HG03439 (cell line): ENCODE results near the gene NLRP11.
"Not testable (repeated sequence)": the region's sequence is repeated elsewhere in the genome, so short reads cannot be mapped to it uniquely, and the experiment has no call there.

Experiments
- ATAC-seq: cut with Tn5 transposase; IDR thresholded peaks from one replicate; pipeline ENCODE4 v1.9.1; 2021; ENCODE audit warnings: mild to moderate bottlenecking, moderate library complexity; ENCODE audit not compliant: unreplicated experiment

Gene NLRP11

DNA sequence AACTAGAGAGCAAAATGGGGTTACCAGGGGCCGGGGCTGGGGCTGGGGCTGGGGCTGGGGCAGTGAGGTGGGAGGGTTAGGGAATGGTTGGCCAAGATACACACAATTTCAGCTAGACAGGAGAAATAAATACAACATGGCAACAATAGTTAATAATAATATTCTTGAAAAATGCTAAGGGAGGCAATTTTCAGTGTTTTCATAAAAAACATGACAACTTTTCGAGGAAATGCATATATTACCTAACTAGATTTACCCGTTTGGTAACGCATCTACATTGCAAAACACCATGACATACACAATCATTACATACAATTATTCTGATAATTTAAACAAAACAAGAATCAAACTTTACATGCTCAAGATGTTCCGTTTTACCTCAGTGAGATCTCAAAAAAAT, 50.7 kb downstream of the NLRP11 start:
- no peak for ATAC-seq

DNA sequence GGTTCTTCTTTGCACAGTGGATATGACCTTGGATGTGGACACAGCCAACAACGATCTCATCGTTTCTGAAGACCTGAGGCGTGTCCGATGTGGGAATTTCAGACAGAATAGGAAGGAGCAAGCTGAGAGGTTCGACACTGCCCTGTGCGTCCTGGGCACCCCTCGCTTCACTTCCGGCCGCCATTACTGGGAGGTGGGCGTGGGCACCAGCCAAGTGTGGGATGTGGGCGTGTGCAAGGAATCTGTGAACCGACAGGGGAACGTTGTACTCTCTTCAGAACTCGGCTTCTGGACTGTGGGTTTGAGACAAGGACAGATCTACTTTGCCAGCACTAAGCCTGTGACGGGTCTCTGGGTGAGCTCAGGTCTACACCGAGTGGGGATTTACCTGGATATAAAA, 53.5 kb downstream of the NLRP11 start:
- ATAC-seq = no peak

DNA sequence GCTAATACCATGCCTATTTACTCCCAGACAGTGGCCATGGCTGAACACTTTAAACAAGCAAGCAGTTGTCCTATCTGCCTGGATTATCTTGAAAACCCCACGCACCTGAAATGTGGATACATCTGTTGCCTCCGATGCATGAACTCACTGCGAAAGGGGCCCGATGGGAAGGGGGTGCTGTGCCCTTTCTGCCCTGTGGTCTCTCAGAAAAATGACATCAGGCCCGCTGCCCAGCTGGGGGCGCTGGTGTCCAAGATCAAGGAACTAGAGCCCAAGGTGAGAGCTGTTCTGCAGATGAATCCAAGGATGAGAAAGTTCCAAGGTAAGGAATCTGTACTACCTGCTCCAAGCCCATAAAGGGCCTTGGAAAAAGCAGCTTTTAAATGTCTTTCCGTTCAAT, 54.3 kb downstream of the NLRP11 start:
- ATAC-seq = no peak

DNA sequence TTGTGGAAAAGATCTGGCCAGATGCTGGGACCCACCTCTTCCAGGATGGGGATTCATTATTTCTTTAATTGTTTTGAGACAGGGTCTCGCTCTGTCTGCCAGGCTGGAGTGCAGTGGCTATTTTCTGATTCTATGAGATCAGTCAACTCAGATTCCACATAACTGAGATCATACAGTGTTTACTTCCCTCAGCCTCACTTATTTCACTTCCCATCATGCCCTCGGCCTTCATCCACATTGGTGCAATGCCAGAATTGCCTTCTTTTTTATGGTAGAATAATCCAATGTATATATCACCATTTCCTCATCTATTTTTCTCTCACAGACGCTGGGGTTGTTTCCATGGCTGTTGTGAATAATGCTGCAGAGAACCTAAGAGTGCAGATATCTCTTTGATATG, 62.2 kb downstream of the NLRP11 start:
- ATAC-seq = not testable (repeated sequence)

DNA sequence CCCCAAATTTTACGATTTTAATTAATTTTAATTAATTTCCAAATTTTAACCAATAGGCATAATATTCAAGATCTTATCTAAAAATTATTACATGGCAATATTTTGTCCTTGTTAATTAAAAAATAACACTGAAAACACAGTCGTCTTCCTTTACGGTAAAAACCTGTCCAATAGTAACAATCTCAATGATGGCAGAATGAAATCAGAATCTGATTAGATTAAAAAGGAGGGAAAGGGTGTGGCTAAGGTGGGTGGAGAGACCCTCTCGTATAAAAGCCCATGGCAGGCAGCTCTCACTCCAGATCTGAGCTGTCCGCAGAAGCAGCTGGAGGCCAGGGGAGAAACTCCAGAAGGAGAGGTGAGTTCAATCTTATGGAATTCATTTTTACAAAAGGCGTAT, 63.0 kb downstream of the NLRP11 start, which contains the start of gene RFPL4AL1:
Gene RFPL4AL1 (plus strand): TSS at position 301 of the 400 bp plus-strand sequence. CDS start 2,687 bp downstream, outside the sequence.
- not testable (repeated sequence) for ATAC-seq

DNA sequence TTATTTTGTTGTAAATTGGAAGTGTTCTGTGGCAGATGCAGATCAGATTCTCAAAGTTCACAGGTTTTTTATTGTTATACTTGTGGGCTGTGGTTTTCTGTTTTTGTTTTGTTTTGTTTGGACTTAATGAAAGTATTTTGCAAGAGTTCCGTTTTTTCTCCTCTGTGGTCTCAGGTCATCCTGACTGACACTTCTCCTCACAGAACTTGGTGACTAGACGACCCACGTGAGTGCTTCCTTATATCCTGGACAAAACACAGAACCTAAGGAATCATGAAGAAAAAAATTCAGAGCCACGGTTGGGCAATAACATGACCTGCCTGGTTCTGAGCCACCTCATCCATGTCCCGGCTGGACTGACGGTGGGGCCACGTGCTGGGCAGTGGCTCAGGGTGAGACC, 65.3 kb downstream of the NLRP11 start:
- no peak for ATAC-seq

DNA sequence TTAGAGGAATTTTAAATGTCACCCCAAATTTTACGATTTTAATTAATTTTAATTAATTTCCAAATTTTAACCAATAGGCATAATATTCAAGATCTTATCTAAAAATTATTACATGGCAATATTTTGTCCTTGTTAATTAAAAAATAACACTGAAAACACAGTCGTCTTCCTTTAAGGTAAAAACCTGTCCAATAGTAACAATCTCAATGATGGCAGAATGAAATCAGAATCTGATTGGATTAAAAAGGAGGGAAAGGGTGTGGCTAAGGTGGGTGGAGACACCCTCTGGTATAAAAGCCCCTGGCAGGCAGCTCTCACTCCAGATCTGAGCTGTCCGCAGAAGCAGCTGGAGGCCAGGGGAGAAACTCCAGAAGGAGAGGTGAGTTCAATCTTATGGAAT, 73.0 kb downstream of the NLRP11 start, which contains the start of gene RFPL4A:
Gene RFPL4A (plus strand): TSS at position 301 of the 400 bp plus-strand sequence. CDS start 2,704 bp downstream, outside the sequence.
- not testable (repeated sequence) for ATAC-seq

DNA sequence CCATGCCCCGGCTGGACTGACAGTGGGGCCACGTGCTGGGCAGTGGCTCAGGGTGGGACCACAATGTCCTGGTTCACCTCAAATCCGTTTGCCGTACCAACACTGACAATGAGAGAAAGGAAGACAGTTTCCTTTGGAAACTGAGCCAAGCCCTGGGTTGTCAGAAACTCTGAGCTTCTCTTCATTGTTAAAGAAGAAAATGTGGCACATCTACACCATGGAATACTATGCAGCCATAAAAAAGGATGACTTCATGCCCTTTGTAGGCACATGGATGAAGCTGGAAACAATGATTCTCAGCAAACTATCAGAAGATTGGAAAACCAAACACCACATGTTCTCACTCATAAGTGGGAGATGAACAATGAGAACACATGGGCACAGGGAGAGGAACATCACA, 75.0 kb downstream of the NLRP11 start:
- not testable (repeated sequence) for ATAC-seq

DNA sequence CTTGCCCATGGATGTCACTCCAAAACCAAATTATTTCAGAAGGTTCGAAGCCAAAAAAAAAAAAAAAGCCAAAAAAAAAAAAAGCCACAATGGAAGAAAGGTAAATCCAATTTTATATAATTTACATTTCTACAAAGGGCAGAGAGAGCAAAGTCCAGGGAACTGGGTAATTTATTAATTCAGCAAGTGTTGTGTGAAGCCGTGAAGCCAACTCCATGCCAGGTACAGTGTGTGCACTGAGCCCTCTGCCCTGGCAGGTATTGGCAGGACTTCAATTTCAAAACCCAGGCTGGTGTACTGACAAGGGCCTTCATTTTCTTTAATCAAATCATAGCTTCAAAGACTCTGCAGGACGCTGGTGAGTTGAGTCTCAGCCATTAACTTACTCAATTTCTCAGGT, 78.4 kb downstream of the NLRP11 start:
- no peak for ATAC-seq

DNA sequence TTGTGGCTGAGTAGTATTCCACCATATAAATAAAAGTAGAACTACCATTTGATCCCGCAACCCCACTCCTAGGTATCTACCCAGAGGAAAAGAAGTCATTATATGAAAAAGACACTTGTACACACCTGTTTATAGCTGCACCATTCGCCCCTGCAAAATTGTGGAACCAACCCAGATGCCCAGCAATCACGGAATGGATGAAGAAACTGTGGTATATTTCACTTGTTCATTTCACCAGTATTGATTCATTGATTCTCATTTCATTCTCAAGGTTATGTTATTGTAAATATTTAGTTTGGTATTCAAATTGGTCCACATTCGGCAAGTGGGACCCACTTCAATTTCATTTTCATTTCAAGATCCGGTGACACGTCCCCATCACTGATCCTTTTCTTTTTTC, 81.1 kb downstream of the NLRP11 start:
- ATAC-seq = no peak

DNA sequence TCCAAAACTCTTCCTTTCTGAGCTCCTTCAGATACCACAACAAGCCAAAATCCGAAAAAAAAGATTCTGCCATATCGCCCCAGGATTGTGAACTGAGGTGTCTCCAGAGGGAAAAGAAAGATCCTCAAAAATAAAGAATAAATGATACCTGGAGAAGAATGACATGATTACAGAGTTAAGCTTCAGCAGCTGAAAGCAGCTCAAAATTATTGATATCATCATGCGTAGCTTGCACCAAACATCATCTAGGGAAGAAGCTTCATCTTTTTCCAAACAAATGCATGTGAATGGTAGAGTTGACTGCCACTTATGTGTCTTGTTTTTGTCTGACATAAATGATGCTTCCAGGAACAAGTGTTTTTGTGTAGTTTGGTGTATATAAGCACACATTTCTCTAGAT, 93.5 kb downstream of the NLRP11 start, which contains the start of gene NLRP9:
Gene NLRP9 (minus strand): TSS at position 101 of the 400 bp plus-strand sequence. CDS start 28 bp downstream, at position 73.
- ATAC-seq = no peak
